GM15510 (cell line): ENCODE data around the gene NRP1.

ENCODE experiments used
- POLR2A ChIP-seq: IDR thresholded peaks from 3 replicates; pipeline ENCODE4 v1.6.1; 2011; ENCODE audit warnings: borderline replicate concordance; ENCODE audit not compliant: insufficient read length; ENCODE audit errors: extremely low read depth

Gene NRP1

DNA sequence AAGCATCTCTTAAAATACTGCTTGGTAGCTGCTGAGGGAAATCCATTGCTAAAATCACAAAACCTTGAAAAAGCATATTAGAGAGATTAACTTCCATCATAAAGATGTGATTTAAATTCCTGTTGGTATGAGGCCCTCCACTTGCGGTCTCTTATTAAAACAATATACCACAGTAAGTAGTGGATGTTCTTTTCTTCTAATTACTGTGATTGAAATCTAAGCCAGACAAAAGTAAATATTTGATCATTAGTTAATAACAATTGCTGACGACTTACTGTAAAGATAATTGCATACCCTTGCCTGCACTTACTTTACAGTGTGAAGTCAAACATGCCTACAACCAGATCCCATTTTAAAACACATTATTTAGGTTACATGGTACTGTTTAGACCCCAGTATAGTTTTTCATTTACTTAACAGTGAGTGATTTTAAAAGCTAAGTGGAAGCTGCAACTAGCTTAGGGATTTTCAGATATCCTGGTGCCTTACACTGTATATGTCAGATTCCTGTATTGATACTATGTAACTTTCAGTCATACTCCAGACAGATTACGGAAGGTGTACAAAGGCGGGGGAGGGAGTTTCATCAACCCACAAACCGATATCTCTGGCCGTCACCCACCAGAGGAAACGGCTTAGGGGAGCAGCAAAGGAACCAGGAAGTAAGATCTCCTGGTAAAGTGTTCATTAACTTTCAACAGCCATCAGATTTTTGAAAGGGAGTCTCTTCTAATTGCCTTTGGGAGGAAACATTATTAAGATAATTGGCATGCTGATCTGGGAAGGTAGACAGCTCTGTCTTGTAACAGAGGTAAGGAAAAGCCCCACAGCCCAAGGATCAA, 986 bp downstream of the NRP1 start:
- TF ChIP-seq POLR2A, result no peak

DNA sequence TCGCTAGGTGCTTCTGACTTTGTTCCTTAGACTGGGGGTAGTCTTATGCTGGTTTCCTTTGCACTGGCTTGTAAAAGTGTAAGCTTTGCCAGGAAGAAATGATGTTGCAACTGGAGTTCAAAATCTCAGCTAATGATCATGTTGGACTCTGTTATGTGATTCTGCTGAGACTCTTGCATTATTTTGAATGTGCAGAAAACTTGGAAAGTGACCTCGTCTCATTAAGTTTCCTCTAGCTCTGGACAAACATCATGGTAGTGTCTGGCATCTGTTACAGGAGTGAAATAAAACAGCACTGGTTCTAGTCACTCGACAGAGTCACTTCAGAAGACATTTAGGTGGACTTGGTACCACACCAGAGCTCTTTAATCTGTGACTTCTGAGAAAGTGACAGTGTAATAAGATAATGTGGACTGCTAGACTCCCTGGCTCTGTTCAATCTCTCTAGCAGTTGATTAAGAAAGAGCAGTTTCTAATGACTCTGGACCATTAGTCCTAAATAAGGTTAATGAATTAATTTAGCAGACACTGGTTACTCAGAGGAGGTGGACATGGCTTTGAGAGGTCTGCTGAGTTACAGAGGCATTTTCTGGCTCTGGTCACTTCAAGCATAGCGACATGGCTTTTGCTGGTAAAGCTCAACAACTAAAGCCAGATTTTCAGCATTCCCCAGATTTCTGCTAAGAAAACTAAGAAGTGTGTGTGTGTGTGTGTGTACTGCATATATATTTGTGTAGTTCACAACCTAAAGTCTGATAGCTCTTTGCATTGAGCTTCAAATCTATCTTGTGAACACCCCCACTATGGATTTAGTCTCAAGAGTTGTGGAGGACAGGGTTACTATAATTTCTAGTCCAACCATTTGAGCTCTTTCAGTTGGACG, 2.0 kb downstream of the NRP1 start:
- TF ChIP-seq POLR2A, result no peak

DNA sequence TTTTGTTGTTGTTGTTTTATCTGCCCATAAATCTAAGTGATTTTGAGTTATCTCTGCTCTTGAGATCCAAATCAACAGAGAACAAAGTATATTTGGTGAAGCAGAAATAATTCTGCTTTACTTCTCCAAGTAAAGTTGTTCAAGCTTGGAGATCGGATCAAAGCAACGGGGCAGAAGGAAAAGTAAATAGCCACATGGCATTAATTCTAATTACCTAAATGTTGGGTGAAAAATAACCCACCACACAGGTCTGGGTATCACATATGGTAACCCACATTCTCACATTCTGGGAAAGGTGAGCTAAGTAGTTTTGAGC, 3.1 kb downstream of the NRP1 start:
- no peak for TF ChIP-seq POLR2A

DNA sequence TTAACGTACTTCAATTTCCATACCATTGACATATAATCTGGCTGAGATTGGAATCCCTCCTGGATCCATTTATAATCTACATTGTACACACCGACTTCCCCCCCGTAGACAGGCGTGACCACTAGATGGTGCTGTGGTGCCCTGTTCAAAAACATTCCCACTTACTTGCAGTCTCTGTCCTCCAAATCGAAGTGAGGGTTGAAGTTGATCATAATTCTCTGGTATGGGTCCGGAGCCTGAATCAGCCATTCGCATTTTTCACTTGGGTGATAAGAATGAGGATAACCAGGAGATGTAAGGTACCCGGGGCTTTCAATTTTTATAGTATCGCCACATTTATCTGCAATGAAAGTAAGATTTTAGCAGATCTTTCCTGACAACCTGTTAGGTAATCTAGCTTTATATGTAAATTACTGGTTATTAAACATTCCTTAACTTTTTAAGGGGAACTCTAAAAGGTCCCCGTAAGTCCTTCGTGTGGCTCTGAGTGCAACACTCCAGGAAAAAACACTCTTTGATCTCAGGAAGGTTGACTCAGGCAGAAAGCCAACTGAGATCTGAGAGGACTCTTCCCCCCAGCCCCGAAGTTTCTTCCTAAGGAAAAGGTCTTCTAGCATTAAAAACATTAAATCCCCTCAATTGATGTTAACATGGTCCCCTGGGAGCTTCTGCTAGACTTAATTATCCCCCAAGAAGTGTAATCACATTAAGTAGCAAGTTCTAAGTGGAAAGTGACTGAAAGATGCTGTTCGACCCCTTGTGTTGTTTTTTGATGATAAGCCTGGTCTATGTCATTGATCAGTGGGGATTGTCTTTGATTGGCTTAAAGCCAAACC, 3.7 kb downstream of the NRP1 start:
- TF ChIP-seq POLR2A, result no peak

DNA sequence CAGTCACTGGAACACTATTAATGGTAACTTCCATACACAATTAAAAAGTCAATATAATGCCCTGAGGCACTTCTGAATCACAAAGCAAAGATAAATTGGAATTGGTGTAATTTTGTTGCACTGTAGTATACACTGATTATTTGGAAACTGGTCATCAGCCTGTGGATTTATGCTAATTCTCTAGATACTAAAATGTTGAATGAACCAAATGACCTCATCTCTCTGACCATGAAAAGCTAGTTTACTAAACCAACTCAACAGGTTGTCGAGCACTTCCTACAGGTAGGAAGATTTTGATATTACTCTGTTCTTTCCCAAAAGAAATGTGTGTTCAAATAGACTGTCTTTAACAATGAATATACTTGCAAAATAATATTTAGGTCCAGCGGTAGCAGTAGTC, 5.3 kb downstream of the NRP1 start:
- no peak for TF ChIP-seq POLR2A

DNA sequence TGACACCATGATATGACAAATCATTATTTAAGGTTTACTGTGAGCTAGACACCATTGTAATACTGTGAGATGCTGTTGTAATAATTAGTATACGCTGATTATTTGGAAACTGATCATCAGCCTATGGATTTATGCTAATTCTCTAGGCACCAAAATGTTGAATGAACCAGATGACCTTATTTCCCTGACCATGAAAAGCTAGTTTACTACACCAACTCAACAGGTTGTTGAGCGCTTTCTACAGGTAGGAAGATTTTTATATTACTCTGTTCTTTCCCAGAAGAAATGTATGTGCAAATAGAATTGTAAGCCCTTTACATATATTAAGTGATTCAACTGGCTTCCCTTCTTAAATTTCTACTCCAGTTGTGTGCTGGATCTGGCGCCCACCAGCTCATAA, 6.2 kb downstream of the NRP1 start:
- TF ChIP-seq POLR2A, result no peak

DNA sequence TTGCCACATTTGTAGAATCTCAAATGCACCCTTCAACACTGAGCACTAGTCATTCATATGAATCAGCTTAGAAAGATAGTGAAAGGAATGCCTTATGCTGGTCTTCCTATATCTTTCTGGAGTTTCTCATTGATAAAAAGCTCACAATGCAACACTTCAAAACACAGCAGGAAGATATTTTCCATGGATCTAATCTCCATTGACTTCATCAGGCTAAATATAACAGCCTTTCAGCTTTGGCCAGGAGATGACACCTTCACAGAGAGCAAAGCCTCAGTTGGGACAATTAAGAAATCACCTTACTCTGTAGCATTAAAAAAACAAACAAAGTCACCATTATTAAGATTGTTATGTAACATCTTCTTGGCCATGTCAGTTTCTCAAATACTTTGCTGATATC, 6.7 kb downstream of the NRP1 start:
- TF ChIP-seq POLR2A, result no peak

DNA sequence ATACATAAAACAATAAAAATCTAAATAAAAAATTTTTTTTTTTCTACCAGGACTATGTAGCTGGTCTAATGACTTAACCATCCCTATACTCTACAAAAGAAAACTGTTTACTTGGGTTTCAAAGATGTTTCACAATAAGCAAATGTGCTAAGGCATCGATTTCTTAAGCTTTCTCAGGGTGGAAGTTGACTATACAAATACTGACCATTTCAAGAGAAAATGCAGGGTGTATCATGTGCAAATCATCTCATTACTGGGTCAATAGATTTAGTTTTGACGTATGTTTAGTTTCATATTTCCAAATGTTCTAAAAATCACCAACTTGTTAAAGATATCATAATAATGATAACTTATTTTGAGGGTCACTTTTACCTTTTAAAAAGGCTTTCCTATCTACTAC, 7.5 kb downstream of the NRP1 start:
- no peak for TF ChIP-seq POLR2A

DNA sequence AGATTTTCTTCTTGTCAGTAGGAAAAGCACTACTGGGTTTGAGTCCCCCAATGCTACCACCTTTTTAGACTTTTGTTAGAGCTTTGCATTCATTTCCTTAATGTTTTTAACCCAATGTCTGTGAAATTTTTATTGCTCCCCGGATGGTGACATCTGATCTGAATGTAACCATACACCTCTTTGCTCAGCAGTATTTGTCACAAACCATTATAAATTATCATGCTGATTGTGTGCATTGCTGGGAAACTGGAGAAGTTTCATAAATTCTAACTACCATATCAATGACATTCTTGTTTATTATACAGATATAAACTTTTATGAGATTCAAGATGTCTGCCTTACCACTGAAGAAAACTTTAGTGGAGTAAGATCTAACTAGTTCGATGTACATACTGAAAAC, 8.5 kb downstream of the NRP1 start:
- TF ChIP-seq POLR2A, result no peak

DNA sequence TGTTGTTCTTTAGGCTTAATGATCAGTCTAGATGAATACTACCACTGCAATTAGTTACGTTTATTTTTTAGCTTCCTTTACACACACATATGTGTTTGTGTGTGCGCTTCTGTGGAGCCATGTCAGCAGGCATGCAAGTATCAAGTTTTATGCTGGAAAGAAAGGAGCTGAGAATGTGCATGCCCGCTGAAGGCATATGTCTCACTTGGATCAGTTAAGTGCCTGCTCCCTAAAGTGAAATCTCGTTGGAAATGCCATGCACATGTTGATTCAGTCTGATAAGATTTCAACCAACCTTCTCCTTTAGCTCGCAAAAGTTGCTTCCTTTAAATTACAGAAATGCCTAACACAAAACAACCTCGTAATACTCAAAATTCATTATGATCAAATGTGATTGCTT, 10.7 kb downstream of the NRP1 start:
- TF ChIP-seq POLR2A, result no peak

DNA sequence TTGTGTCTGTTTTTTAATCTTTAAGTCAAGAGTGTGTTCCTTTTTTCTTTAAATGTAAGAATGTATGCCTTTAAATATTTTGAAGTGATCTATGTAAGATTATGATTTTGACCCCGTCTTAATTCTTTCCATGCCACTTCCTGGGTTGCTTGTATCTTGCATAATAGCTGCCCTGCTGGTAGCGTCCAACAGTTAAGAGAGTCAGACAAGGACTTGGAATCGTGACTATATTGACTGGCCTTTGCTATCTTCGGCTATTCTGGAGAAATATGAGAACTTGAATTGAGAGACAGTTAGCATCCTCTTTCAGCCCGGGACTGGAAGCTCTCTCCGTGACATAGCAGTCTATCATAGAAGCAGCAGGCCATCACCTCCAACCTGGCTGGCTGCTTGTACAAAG, 13.0 kb downstream of the NRP1 start:
- no peak for TF ChIP-seq POLR2A

DNA sequence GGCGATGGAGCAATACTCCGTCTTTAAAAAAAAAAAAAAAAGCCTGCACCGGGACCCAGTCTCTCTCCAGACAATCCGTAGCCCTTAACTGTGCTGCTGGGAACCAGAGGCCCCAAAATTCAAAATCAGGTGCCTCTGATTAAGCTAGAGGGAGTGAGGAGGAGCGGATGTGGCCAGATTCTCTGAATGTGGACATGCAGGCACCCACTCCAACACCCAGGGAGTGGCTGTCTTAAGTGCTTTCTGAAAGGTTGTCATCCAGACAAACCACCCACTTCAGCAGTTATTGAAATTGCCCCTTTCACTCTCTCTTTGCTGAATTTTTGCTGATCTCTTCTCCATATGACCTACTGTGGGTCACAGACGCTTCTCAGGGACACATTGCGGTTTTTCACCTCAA, 14.2 kb downstream of the NRP1 start:
- TF ChIP-seq POLR2A, result no peak

DNA sequence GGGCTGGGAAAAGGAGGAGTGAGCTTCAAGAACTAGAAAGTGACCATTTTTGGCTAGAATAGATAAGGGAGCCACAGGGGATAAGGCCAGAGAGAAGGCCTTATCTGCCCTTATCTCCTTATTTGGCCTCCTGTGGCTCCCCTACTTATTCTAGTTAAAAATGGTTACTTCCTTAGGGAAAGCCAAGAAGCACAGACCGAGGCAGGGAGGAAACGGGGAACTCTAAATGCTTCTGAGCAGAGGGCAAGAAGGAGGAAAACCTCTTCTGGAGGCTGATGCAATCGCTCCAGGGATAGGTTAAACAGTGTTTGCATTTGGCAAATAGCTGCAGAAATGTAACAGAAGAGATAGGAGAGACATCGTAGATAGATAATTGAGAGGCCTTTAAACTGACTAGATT, 18.6 kb downstream of the NRP1 start:
- no peak for TF ChIP-seq POLR2A

DNA sequence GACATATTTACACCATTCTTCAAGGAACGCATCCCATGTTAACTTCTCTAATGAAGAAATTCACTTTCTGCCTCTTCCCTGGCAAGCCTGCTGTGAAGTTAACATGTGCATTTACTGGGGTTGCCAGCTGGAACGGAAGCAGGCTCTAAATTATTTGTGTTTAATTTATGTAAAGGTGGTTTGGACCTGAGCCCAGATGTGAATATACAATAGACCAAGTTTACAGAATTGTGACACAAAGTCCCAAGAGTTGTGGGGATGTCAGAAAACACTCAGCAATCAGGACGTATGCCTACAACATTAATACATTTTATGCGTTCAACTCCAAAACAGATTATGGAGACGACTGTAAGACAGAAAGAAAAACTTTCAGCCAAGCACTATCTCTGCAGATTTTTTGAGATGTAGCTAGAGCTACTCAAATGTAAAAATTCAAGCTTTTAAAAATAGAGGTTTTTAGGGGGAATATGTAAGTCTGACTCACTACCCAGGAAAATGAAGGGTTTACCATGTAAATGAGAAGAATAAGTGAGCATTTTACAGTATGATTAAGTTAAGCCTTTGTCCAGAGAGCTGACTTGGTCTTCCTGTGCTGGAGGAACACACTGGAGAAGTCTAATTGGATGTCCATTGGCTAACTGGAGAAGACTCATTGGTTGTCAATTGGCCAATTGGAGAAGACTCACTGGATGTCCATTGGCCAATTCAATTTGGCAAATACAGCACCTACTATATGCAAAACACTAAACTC, 19.5 kb downstream of the NRP1 start:
- TF ChIP-seq POLR2A, result no peak
